Measurements from ENCODE around the gene DKK3.

- TF ChIP-seq CTCF (IDR thresholded peaks at IDR 0.05), result no peak
- TF ChIP-seq POLR2A (IDR thresholded peaks at IDR 0.05), result no peak
Measured at GRCh38 chr11:12045914-12046635, 37.6 kb upstream of the DKK3 start.

Measured in right lobe of liver (tissue), 4 donors.